ENCODE measurements around the gene UNC13D.
"Not testable (repeated sequence)": the region's sequence is repeated elsewhere in the genome, so short reads cannot be mapped to it uniquely, and the experiment has no call there.

UNC13D gene

GRCh38 chr17:75843577-75844529, at the start of gene UNC13D:
UNC13D (minus strand) TSS chr17:75844404; CDS start chr17:75844337, 67 bp downstream.
- peak; percentile 45 to 71 (median 56) for DNase-seq

- DNase-seq = no peak
Measured at GRCh38 chr17:75893305-75894048, 49.3 kb upstream of the UNC13D start.

DNA sequence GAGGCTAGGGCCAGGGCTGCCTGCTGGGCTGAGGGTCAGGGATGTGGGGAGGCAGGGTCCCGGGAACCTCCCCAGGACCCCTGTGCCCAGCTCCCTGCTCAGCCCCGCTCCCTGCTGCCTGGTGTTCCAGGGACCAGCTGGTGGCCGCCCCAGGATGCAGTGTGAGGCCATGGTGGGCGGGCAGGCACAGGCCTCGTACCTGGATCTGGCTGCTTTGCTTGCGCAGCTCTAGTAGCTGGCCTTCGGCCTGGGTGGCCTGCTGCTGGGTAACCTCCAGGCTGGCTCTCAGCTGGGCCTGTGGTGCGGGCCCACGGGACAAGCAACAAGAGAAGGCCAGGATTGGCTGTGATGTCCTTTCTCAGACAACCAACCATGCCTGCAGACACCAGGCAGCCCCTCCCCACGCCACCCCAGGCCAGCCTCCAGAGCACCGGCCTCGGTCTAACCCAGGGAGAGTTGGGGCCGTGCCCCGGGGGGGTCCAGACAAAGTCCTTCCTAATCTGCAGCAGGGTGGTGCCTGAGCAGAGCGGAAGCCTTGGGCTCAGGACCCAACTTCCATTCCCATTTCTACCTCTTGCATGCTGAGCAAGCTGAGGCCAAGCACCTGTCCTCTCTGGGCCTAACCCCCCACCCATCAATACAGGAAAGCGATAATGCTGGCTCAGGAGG, 48.5 kb upstream of the UNC13D start:
- peak in 1 of 6 experiments; percentile 5 for DNase-seq

DNA sequence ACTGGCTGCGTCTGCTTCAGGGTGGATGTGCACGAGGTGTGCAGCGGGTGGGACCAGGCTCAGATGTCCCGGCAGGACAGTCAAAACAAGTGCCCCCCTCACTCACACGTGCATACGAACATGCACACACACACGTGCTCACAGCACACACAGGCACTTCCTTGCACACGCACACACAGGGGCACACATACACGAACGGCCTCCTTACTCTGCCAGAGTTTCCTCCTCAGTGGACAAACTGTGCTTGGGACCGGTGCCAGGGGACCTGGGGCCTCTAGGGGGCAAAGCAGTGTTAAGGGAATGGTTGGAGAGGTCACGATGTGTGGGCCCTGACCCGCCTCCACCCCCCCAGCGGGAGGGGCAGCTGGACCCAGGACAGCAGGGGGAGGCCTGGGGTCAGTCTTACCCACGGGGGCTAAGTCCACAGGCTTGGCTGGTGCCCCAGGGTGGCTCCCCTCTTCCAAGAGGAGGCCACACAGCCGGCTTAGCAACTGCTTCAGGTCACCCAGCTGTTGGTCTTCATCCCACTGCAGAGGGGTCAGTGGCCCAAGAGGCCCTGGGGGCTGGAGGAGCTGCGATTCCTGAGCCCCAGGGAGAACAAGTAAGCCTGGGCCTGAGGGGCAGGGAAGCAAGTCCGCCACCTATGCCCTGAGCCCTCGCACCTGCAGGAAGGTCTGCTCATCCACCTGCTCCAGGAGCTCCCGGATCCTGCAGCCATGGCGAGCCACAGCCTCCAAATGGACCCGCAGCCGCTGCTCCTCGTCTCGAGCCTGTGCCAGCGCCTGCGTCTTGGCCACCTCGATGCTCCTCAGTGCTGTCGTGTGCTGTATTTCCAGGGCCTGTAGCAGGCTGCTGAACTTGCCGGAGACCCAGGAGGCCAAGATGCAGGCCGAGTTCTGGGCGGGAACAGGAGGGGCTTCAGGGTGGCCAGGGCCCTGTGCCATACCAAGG, 47.7 kb upstream of the UNC13D start:
- DNase-seq = no peak

- no peak for DNase-seq
Measured at GRCh38 chr17:75891022-75891604, 46.9 kb upstream of the UNC13D start.

DNA sequence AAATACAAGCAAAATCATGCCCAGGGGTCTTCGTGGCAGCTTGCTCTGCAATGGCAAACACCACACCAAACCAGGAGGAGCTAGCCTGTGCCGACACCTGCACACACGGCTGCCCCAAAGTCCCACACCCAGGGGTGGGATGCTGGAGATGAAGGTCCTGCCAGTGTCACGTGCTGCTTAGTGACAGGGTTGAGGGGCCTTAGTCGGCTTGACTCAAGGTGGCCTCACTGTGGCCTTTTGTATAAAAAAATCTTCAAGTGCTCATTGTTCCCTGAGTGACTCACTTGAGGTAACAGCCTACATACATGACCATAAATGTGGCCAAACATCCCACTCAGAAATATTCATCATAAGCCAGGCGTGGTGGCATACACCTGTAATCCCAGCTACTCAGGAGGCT, 45.2 kb upstream of the UNC13D start:
- DNase-seq = no peak

DNA sequence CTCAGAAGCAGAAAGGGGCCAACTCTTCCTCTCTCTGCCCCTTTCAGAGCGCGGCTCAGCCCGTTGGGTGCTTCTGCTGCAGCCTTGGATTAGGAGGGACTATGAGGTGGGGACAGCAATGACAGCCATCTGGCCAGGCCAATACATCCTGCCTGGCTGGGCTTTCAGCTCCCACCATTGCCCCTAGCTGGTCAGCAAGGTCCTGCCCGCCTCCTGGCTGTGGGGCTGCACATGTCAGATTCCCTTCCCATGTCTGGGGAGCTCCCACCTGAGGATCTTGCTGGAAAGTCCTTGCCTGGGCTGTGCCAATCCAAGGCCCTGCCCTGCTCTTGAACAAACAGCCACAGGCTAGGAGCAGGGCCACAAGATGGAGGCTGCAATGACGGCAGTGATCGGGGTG, 44.3 kb upstream of the UNC13D start:
- DNase-seq = no peak

DNA sequence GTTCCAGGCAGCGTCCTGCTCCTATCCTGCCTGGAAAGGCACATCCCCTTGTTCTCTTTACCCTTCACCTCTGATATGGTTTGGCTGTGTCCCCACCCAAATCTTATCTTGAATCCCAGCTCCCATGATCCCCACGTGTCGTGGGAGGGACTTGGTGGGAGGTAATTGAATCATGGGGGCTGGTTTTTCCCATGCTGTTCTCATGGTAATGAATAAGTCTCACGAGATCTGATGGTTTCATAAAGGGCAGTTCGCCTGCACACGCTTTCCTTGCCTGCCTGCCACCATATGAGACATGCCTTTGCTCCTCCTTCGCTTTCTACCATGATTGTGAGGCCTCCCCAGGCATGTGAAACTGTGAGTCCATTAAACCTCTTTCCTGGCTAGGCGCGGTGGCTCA, 41.7 kb upstream of the UNC13D start:
- DNase-seq = not testable (repeated sequence)

DNA sequence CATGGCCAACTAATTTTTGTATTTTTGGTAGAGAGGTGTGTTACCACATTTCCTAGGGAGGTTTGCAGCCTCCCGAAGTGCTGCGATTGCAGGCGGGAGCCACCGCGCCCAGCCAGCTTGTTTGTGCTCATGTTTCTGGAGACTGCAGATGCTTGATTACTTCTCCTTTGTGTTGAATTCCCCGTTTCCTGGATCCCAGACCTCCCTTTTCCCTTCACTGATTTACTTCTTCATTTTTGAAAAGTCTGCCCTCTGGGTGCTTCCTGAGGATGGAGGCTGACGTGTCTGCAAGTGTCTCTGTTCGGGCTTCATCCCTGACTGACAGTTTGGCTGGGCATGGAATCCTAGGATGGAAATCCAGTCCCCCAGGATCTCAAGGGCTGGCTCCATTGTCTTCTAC, 41.2 kb upstream of the UNC13D start:
- DNase-seq = no peak

DNA sequence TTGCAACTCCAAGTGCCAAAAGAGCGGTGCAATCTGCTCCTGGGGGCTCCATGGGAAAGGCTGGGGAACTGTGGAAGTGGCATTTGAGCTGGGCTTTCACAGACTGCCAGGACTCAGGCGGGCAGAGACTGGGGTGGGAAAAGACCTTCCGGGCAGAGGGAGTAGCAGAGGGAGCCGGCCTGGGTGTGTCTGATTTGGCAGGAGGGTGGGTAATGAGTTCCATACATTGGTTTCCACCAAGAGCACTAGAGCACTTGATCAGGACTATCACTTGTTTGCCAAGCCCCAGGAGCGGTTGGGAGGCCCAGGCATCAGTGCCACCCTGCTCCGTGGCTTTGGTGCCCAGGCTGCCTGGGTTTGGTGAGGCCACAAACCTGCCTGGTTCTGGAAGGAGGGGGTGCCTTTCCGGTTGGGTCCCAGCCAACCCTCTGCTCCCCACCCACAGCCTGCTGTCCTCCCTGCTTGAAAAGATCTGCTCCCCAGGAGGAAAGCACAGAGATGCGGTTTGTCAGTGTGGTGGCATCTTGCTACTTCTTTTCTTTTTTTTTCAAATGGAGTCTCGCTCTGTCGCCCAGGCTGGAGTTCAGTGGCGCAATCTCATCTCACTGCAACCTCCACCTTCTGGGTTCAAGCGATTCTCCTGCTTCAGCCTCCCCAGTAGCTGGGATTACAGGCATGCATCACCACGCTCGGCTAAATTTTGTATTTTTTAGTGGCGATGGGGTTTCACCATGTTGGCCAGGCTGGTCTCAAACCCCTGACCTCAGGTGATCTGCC, 37.7 kb upstream of the UNC13D start:
- DNase-seq = peak in 1 of 6 experiments; percentile 6

DNA sequence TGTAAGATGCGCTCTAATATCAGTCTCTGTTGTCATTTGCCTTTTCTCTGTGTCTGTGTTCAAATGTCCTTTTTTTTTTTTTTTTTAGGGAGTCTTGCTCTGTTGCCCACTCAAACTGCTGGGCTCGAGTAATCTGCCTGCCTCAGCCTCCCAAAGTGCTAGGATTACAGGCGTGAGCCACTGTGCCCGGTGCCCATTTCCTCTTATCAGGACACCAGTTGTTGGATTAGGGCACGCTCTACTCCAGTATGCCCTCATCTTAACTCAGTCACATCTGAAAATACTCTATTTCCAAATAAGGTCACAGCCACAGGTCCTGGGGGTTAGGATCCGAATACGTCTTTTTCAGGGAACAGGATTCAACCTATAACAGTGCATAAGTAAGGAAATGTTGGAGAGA, 36.1 kb upstream of the UNC13D start:
- DNase-seq = no peak

DNA sequence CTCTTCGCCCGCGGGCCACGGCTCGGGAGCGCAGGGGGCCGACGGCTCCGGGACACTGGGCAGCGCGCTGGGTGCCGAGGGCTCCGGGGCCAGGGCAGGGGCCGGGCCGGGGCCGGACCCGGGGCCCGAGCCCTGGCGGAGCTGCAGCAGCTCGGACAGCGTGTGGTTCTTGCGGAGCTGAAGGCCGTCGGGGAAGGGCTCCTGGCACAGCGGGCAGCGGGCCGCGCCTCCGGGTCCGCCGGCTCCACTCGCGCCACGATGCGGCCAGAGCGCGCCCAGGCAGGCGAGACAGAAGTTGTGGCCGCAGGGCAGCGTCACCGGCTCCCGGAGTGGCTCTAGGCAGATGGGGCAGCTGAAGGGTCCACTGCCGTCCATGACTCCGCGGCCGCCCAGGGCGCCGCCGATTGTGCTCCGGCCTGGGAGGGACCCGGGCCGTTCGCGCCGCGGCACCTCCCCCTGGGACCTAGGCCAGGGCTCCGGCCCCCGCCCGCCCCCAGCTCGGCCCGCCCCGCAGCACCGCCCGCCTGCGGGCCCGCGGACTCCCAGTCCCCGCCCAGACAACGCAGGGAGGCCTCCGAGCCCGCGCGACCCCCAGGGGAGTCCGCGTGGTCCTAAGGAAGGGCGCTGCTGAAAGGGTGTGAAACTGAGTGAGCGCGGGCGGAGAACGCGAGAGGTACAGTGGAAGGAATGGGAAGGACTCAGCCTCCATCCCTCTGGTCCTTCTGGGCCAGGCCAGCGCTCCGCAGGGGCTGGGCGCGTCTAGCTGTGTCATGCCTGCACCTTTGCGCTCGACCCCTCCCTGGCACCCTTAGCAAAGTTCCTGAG, 34.2 kb upstream of the UNC13D start, which contains the start of gene TRIM47:
Gene TRIM47 (minus strand): TSS at position 408 of the 825 bp plus-strand sequence. CDS start 33 bp downstream, at position 375.
- peak in 3 of 6 experiments; percentile 10 to 52 (median 18) for DNase-seq

DNA sequence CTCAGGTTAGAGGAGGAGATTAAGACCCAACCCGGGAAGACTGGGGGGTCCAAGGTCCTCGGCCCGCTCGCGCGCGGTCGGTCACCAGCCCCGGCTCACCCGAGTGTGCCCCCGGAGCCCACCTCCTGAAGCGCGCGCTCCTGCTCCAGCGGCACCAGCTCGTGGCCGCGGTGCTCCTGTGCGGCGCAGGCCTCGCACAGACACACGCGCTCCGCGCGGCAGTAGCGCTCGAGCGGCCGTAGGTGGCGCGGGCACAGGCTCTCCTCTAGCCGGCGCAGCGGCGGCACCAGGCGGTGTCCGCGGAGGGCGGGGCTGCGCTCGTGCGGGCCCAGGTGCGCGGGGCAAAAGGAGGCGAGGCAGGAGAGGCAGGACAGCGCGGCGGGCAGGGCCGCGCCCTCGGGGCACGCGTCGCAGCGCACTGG, 33.6 kb upstream of the UNC13D start:
- peak; percentile 26 to 69 (median 58) for DNase-seq

GRCh38 chr17:75876938-75877751, 32.9 kb upstream of the UNC13D start:
- DNase-seq = peak in 2 of 6 experiments; percentile 33 to 42

DNA sequence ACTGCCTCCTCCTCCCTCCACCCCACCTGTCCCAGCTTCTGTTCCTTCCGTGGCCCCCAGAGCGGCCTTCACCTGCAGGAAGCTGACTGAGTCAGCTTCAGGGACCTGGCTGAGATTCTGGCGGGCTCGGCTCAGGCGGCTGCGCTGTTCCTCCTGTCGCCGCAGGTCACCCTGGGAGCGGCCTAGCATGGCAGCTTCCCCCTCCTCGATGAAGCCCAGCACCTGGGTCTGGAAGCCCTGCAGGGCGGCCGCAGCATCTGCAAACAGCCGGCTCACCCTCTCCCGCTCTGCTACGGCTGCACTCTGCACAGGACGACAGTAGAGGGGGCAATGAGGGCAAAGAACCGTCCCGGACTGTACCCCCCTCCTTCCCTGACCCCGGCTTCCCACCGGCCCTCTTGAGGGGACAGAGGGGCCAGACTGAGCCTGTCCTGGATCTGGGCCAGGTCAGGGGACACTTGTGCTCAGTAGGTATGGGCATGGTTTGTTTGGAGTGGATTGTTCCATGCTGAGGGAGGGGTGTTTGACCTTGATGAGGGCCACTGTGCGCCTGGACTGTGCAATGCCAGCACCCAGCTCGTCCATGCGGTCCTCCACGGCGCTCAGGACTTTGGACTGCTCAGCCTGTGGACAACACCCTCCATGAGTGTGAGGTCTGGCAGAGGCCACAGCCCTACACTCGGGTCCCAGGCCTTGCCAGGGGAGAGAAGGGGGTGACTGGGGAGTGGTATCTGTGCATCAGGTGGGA, 32.2 kb upstream of the UNC13D start:
- peak; percentile 41 to 70 (median 60) for DNase-seq

DNA sequence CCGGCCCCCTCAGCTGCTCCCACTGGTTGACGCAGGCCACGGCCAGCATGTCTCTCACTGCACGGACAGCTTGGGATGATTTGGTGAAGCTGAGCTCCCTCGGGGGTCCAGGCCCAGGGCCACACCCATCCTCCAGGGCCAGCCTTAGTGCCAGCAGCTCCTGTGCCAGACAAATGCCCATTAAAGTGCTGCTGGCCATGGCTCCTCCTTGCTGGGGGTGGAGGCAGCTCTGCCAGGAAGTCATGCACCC, 31.7 kb upstream of the UNC13D start:
- DNase-seq = peak in 1 of 6 experiments; percentile 41

DNA sequence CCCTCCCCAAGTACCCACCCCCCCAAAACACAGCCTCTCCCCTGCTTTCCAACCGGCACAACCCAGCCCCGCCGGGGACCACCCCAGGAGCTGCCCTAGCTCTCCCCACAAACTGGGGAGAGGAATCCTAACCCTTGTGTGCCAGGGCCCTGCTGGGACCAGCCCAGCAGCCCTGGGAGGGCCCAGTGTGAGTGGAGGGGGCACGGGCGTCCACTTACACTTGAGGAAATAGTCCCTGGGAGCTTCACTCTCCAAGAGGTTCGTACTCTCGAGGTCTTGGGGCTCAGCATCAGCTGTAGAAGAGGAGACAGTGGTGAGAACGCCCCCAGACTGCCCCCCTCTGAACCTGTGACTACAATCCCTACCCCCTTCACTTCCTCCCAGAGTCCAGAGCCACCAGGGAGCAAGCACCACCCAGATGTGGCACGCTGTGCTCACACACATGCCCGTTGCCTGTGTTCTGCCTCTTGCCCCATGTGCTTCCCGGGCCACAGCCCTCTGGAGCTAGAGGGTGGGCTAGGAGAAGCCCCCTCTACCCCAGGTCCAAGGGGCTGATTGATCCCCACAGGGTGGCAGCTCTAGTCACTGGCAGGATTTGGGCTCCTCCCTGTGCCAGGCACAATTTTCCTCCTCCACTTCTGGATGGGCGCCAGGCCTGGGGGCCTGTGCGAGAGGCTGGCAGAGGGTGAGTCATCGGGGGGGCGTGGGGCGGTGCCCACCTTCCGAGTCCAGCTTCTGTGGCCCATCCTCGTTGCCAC, 31.2 kb upstream of the UNC13D start:
- DNase-seq = peak in 1 of 6 experiments; percentile 13
